Naive B cell (primary cell): ENCODE measurements around the gene TAS1R2. TPM values are rescaled to one million over a fixed set of nuclear protein-coding genes. Genes with fewer than 3 reads are reported as not detected.

Experiments used
- ATAC-seq, 2 donors: fragments of 150-1000 bp; cut with Tn5 transposase; 2 replicates each; pipeline ENCODE4 v1.10.0; 2021; ENCODE audit warnings: low read depth in 2 of 2, mild to moderate bottlenecking in 2 of 2, moderate library complexity in 2 of 2
- DNase-seq: peaks from one replicate; pipeline ENCODE4 v3.0.0; 2022
- H3K27ac Mint-ChIP-seq, 6 donors: one replicate each; pipeline ENCODE4 v1.8.0; 2020 to 2022; ENCODE audit warnings: mild to moderate bottlenecking in 6 of 6, mixed read lengths in 6 of 6, moderate library complexity in 5 of 6, inconsistent platforms in 2 of 6
- H3K27me3 Mint-ChIP-seq, 3 donors: one replicate each; pipeline ENCODE4 v1.8.0; 2021 to 2022; ENCODE audit warnings: mixed read lengths in 3 of 3, mild to moderate bottlenecking in 1 of 3
- H3K36me3 Mint-ChIP-seq, 2 donors: one replicate each; pipeline ENCODE4 v1.8.0; 2020 to 2022; ENCODE audit warnings: mixed read lengths in 2 of 2, inconsistent platforms in 1 of 2, mild to moderate bottlenecking in 1 of 2
- H3K4me1 Mint-ChIP-seq, 3 donors: one replicate each; pipeline ENCODE4 v1.8.0; 2020 to 2022; ENCODE audit warnings: mixed read lengths in 3 of 3, inconsistent platforms in 1 of 3, mild to moderate bottlenecking in 1 of 3, moderate library complexity in 1 of 3
- H3K4me3 Mint-ChIP-seq, 8 donors: one replicate each; pipeline ENCODE4 v1.8.0; 2020 to 2022; ENCODE audit warnings: mild to moderate bottlenecking in 8 of 8, mixed read lengths in 8 of 8, moderate library complexity in 8 of 8, inconsistent platforms in 2 of 8
- H3K9me3 Mint-ChIP-seq, 7 donors: one replicate each; pipeline ENCODE4 v1.8.0; 2020 to 2022; ENCODE audit warnings: mixed read lengths in 7 of 7, mild to moderate bottlenecking in 5 of 7, inconsistent platforms in 2 of 7, moderate library complexity in 1 of 7
- polyA plus RNA-seq, 6 donors: library from polyadenylated mRNA; unstranded; fragments of 300-500 nt; fragmentation: Illumina TruSeq; gene quantifications; one replicate each; pipeline ENCODE4 v1.2.3, GENCODE V29; 2021; ENCODE audit warnings: low read depth in 6 of 6

Gene TAS1R2
- polyA plus RNA-seq, 6 donors from 2014 or later: not detected

- H3K27me3 Mint-ChIP-seq: peaks cover 21 to 69% (median 52%) of the 10 kb centered on the region in 3 donors
- H3K9me3 Mint-ChIP-seq: peaks cover 5 to 17% (median 10%) of the 10 kb centered on the region in 7 donors
- H3K4me1 Mint-ChIP-seq: no peaks in the 10 kb centered on the region
These were observed 66.3 kb downstream of the TAS1R2 start for GRCh38 chr1:18793164-18793563.

GRCh38 chr1:18792747-18793146 is 66.7 kb downstream of the TAS1R2 start:
- Mint-ChIP-seq H3K9me3 (peaks cover 5 to 17% (median 10%) of the 10 kb centered on the region in 7 donors), H3K4me1 (no peaks in the 10 kb centered on the region), H3K27ac (no peak overlapping the region), H3K27me3 (peaks cover 21 to 69% (median 52%) of the 10 kb centered on the region in 3 donors), H3K36me3 (no peaks in the 10 kb centered on the region), H3K4me3 (no peak overlapping the region)
- DNase-seq (no peak), ATAC-seq (no peak)

More at GRCh38 chr1:18793164-18793563, 66.3 kb downstream of the TAS1R2 start:
- ATAC-seq (no peak), DNase-seq (no peak)
- no peak overlapping the region for H3K4me3 Mint-ChIP-seq
- no peak overlapping the region for H3K27ac Mint-ChIP-seq
- H3K36me3 Mint-ChIP-seq: no peaks in the 10 kb centered on the region

Other genes with a start within 250 kb of the TAS1R2 start
- gene PAX7, start 228.8 kb downstream of the TAS1R2 start, polyA plus RNA-seq: not detected
- 1 to 10 TPM in 4 of 6 donors, under 1 TPM in 2; 0.96 to 6.7 (median 1.1) TPM for gene ALDH4A1, start 42.9 kb upstream of the TAS1R2 start, polyA plus RNA-seq
- 1 to 10 TPM in 4 of 6 donors, under 1 TPM in 2; 0.09 to 3.2 (median 1.4) TPM for gene IFFO2, start 97.0 kb upstream of the TAS1R2 start, polyA plus RNA-seq